WTC11 (cell line): ENCODE results near the gene COLEC12. TPM values are rescaled to one million over a fixed set of nuclear protein-coding genes. Genes with fewer than 3 reads are reported as not detected.

ENCODE experiments used
- ATAC-seq: fragments of 200-7000 bp; cut with Tn5 transposase; 2 replicates; pipeline ENCODE4 v1.10.0; 2021; ENCODE audit warnings: mild to moderate bottlenecking, moderate library complexity
- CTCF ChIA-PET: fragments of 300-600 bp; sonication (Branson Sonifier 250); formaldehyde crosslinking; loops from one replicate; lab custom pipeline; 2021; ENCODE audit warnings: antibody characterized with exemption; lab: Charles Lee
- POLR2A ChIA-PET: fragments of 350-600 bp; sonication (Branson Sonifier 250); formaldehyde crosslinking; loops from one replicate; lab custom pipeline; 2021; ENCODE audit warnings: antibody characterized with exemption; lab: Charles Lee
- DNase-seq: peaks from one replicate; pipeline ENCODE4 v3.0.0; 2021; ENCODE audit warnings: low spot score
- H3K27ac Mint-ChIP-seq: 2 replicates; pipeline ENCODE4 v1.8.0; 2021; ENCODE audit warnings: mixed read lengths
- H3K27me3 Mint-ChIP-seq: 2 replicates; pipeline ENCODE4 v1.8.0; 2021; ENCODE audit warnings: low read depth, mild to moderate bottlenecking, moderate library complexity, mixed read lengths
- H3K36me3 Mint-ChIP-seq: 2 replicates; pipeline ENCODE4 v1.8.0; 2021; ENCODE audit warnings: mixed read lengths
- H3K4me1 Mint-ChIP-seq: 2 replicates; pipeline ENCODE4 v1.8.0; 2022; ENCODE audit warnings: mixed read lengths
- H3K4me3 Mint-ChIP-seq: 2 replicates; pipeline ENCODE4 v1.8.0; 2021; ENCODE audit warnings: mild to moderate bottlenecking, moderate library complexity, mixed read lengths
- H3K9me3 Mint-ChIP-seq: 2 replicates; pipeline ENCODE4 v1.8.0; 2021; ENCODE audit warnings: mixed read lengths
- AFF4 ChIP-seq: sonication (generic); formaldehyde crosslinking; IDR thresholded peaks from 2 replicates; pipeline ENCODE4 v1.8.1; 2023; ENCODE audit warnings: mild to moderate bottlenecking, missing genetic modification reagents, borderline replicate concordance
- AR ChIP-seq: fragments of 250-450 bp; sonication (Bioruptor Pico); IDR thresholded peaks from 2 replicates; pipeline ENCODE4 v1.9.0; 2021; ENCODE audit warnings: mild to moderate bottlenecking
- ATF1 ChIP-seq: sonication (generic); formaldehyde crosslinking; IDR thresholded peaks from 2 replicates; pipeline ENCODE4 v1.8.1; 2023; ENCODE audit warnings: mild to moderate bottlenecking, moderate library complexity, missing genetic modification reagents
- ATF6 ChIP-seq: sonication (generic); formaldehyde crosslinking; IDR thresholded peaks from 2 replicates; pipeline ENCODE4 v1.8.1; 2023; ENCODE audit warnings: mild to moderate bottlenecking, missing genetic modification reagents
- CTCF ChIP-seq: fragments of 200-600 bp; IDR thresholded peaks from 2 replicates; pipeline ENCODE4 v1.8.0; 2022; ENCODE audit warnings: antibody characterized with exemption
- FOXJ3 ChIP-seq: sonication (generic); formaldehyde crosslinking; IDR thresholded peaks from 2 replicates; pipeline ENCODE4 v1.9.0; 2021; ENCODE audit warnings: missing genetic modification reagents, mild to moderate bottlenecking, borderline replicate concordance
- FOXP1 ChIP-seq: sonication (generic); formaldehyde crosslinking; IDR thresholded peaks from 2 replicates; pipeline ENCODE4 v1.8.0; 2022; ENCODE audit warnings: missing genetic modification reagents, mild to moderate bottlenecking, moderate library complexity, borderline replicate concordance
- GABPB1 ChIP-seq: sonication (generic); formaldehyde crosslinking; IDR thresholded peaks from 2 replicates; pipeline ENCODE4 v1.8.1; 2023; ENCODE audit warnings: mild to moderate bottlenecking, missing genetic modification reagents
- MXD4 ChIP-seq: fragments of 250-450 bp; sonication (Bioruptor Pico); IDR thresholded peaks from 2 replicates; pipeline ENCODE4 v1.8.0; 2021; ENCODE audit warnings: mild to moderate bottlenecking, moderate library complexity, borderline replicate concordance
- NFATC4 ChIP-seq: fragments of 250-450 bp; sonication (Bioruptor Pico); IDR thresholded peaks from 2 replicates; pipeline ENCODE4 v1.9.0; 2021; ENCODE audit warnings: mild to moderate bottlenecking
- NFYB ChIP-seq: sonication (generic); formaldehyde crosslinking; conservative IDR thresholded peaks from 2 replicates; pipeline ENCODE4 v1.8.0; 2022; ENCODE audit warnings: low read depth, missing genetic modification reagents
- OVOL2 ChIP-seq: fragments of 250-450 bp; sonication (Bioruptor Pico); IDR thresholded peaks from 2 replicates; pipeline ENCODE4 v1.9.0; 2021; ENCODE audit warnings: mild to moderate bottlenecking, borderline replicate concordance
- RORB ChIP-seq: fragments of 250-450 bp; sonication (Bioruptor Pico); IDR thresholded peaks from 2 replicates; pipeline ENCODE4 v1.9.0; 2021; ENCODE audit warnings: mild to moderate bottlenecking
- SMAD4 ChIP-seq: sonication (generic); formaldehyde crosslinking; IDR thresholded peaks from 2 replicates; pipeline ENCODE4 v1.8.0; 2022; ENCODE audit warnings: mild to moderate bottlenecking, missing genetic modification reagents
- SOX15 ChIP-seq: fragments of 250-450 bp; sonication (Bioruptor Pico); IDR thresholded peaks from 2 replicates; pipeline ENCODE4 v1.9.0; 2021; ENCODE audit warnings: mild to moderate bottlenecking
- ZNF281 ChIP-seq: sonication (generic); formaldehyde crosslinking; IDR thresholded peaks from 2 replicates; pipeline ENCODE4 v1.8.0; 2023; ENCODE audit warnings: mild to moderate bottlenecking, missing genetic modification reagents
- ZNF425 ChIP-seq: fragments of 250-450 bp; sonication (Bioruptor Pico); conservative IDR thresholded peaks from 2 replicates; pipeline ENCODE4 v1.9.0; 2021; ENCODE audit warnings: mild to moderate bottlenecking
- ZNF512 ChIP-seq: sonication (generic); formaldehyde crosslinking; IDR thresholded peaks from 2 replicates; pipeline ENCODE4 v1.8.1; 2022; ENCODE audit warnings: missing genetic modification reagents, borderline replicate concordance
- total RNA-seq: library from RNA; stranded (reverse); gene quantifications from 3 replicates; pipeline ENCODE4 v1.2.3, GENCODE V29; 2021

COLEC12 gene
- total RNA-seq, 1 experiment from 2014 or later, result 0.48 TPM

GRCh38 chr18:498931-499775 is 1.3 kb downstream of the COLEC12 start (continued):
- TF ChIP-seq ZNF425 (CRISPR knock-in tag) (no peak), OVOL2 (no peak), NFYB (CRISPR knock-in tag) (no peak), ZNF512 (CRISPR knock-in tag) (no peak), MXD4 (no peak), AFF4 (no peak), SMAD4 (CRISPR knock-in tag) (no peak), FOXP1 (CRISPR knock-in tag) (no peak), FOXJ3 (CRISPR knock-in tag) (no peak), NFATC4 (CRISPR knock-in tag) (no peak)

GRCh38 chr18:497688-498087 is 2.8 kb downstream of the COLEC12 start:
- Mint-ChIP-seq H3K36me3 (no peaks in the 10 kb centered on the region), H3K27ac (no peak overlapping the region), H3K27me3 (peaks cover 54% of the 10 kb centered on the region), H3K9me3 (no peaks in the 10 kb centered on the region), H3K4me1 (peaks cover 28% of the 10 kb centered on the region), H3K4me3 (no peak overlapping the region)
- POLR2A ChIA-PET, result no interaction called here
- DNase-seq (no peak), ATAC-seq (no peak)
- CTCF ChIA-PET, result no interaction called here
- TF ChIP-seq GABPB1 (CRISPR knock-in tag) (no peak), SMAD4 (CRISPR knock-in tag) (no peak), AR (CRISPR knock-in tag) (no peak), ATF6 (CRISPR knock-in tag) (no peak), ATF1 (CRISPR knock-in tag) (no peak), CTCF (no peak), MXD4 (no peak), SOX15 (CRISPR knock-in tag) (no peak), RORB (CRISPR knock-in tag) (no peak), ZNF281 (CRISPR knock-in tag) (no peak)
